SIG-M5 treated with dmso at 0.1 percent for 504 hours (cell line): ENCODE measurements around the gene DOP1A.
A peak's percentile ranks its signal among the peaks of the same experiment; 100 is the strongest.
"Not testable (repeated sequence)": the region's sequence is repeated elsewhere in the genome, so short reads cannot be mapped to it uniquely, and the experiment has no call there.

Experiments used
- DNase-seq: peaks from one replicate; lab custom pipeline; 2025; ENCODE audit not compliant: unreplicated experiment; lab: John Stamatoyannopoulos, UW

Gene DOP1A

DNA sequence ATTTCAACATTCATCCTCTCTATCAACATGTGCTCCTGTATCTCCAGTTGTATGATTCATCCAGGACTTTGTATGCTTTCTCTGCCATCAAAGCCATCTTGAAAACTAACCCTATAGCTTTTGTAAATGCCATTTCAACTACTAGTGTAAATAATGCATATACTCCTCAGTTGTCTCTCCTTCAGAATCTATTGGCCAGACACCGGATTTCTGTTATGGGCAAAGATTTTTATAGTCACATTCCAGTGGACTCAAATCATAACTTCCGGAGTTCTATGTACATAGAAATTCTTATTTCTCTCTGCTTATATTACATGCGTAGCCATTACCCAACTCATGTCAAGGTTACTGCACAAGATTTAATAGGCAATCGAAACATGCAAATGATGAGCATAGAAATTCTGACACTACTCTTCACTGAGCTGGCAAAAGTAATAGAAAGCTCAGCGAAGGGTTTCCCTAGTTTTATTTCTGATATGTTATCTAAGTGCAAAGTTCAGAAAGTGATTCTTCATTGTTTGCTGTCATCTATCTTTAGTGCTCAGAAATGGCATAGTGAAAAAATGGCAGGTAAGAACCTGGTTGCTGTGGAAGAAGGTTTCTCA lies 70.7 kb downstream of the DOP1A start:
- no peak for DNase-seq

DNA sequence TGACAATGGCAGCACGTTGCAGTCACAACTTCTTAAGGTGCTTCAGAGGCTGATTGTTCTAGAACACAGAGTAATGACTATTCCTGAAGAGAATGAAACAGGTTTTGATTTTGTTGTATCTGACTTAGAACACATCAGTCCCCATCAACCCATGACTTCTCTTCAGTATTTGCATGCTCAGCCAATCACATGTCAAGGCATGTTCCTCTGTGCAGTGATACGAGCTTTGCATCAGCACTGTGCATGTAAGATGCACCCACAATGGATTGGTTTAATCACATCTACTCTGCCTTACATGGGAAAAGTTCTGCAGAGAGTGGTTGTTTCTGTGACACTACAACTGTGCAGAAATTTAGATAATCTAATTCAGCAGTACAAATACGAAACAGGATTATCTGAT lies 71.3 kb downstream of the DOP1A start:
- no peak for DNase-seq

DNA sequence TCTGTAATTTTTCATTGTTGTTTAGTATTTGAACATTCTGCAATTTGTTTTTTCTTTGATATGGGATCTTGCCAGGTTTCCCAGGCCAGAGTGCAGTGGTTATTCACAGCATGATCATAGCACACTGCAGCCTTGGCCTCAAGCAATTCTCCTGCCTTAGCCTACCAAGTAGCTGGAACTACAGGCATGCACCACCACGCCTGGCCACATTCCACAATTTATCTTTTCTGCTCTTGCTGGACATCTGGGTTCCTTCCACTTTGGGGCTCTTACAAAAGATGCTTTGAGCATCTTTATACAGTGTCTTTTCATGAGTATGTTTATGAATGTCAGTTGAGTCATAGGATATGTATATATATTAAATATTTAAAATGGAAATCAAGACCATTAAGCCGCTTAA lies 83.6 kb downstream of the DOP1A start:
- DNase-seq = no peak

DNA sequence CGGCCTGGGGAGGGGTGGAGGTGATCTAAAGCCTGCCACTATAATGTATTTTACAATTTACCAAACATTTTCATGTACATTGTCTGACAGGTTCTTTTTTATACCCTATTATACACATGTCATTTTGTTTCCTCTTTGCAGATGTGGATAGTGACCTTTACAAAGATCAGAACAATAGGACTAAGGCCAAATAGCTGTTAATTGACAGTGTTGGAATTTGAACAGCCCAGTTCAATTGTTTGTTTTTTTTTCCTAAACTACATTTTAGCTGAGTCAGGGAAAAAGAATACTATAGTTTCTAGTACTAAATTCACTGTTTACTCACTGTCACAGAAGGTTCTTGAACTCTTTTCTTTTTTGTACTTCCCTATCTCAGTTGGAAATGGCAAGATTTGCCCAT lies 85.4 kb downstream of the DOP1A start:
- DNase-seq = no peak

DNA sequence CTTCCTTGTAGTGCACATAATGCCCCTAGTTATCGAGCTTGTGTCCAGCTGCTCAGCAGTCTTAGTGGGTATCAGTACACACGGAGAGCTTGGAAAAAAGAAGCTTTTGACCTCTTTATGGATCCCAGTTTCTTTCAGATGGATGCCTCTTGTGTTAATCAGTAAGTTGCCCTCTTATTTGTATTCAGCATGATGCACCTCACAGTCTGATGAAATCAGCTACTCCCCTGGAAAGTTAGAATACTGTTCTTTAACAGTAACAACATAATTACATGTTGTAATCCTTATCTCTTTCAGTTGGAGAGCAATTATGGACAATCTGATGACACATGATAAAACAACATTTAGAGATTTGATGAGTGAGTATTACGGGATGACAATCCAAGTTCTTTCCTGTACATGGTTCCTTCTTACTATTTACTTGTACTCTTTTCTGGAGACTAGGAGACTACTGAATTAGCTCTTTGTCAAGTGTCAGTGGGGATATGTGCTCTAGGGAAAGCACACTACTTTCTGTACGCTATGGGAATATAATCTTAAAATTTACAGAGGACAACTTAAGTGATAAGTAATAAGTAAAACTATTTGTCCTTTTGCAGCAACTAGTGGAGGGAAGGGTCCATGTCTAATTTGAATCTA lies 86.5 kb downstream of the DOP1A start:
- DNase-seq = no peak

DNA sequence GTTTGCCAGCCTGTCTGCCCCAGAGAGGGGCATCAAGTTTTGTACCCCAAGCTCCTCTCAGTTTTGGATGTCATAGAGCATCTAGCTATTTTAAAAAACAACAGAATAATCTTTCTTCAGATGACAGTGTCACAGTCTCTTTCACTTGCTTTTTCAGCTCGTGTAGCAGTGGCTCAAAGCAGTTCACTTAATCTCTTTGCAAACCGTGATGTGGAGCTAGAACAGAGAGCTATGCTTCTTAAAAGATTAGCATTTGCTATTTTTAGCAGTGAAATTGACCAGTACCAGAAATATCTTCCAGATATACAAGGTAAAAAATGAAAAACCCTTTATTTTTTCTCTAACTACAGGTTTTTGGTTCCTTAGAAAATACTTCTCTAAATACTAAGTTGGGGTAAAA lies 88.3 kb downstream of the DOP1A start:
- no peak for DNase-seq

DNA sequence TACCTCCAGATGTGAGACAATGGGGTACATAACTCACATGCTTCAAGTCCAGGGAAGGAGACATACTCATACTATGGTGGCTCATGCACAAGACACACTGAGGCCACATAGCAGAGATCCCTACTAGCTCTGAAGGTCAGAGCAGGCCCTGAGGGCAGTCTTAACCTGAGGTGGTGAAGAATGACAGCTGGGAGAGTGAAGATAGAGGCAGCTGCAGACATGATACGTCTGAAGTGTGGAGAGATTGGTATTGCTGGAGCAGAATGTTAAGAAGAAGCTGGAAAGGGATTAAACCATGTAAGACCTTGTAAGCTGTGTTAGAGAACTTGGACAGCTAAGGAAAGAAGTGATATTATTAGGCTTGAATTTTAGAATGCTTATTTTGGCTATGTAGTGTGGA lies 92.7 kb downstream of the DOP1A start:
- no peak for DNase-seq

DNA sequence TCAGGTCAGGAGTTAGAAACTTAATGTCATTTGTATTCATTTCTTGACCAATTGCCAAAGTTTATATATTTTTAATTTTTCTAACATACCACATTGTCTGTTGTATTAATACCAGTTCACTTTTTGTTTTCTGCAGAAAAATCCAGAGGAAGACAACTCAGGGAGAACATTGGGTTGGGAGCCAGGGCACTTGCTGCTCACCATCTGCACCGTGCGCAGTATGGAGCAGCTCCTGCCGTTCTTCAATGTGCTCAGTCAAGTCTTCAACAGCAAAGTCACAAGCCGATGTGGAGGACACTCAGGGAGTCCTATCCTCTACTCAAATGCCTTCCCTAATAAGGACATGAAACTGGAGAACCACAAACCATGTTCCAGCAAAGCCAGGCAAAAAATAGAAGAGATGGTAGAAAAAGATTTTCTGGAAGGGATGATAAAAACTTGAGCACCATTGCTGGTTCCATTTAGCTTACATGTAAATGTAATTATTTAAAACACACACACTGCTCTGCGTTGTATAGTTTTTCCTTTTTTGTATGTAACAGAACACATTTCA lies 100.3 kb downstream of the DOP1A start:
- DNase-seq = no peak

DNA sequence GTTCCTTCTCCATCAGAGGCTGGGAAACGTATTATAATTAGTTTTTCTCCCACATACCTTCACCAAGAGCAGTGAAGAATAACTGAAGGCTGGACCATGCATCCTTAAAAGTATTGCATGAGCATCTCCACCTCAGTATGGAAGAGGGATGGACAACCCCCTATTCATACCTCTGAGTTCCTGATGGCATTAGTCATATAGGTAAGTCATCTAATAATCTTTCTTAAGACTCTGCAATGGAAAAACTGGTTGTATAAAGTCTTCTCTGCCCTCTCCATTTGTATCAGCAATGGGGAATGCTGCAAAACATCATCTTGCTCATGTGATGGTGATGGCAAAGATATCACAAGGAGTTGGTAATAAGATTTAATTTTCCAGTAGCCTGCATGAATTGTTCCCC lies 101.1 kb downstream of the DOP1A start:
- DNase-seq = no peak

DNA sequence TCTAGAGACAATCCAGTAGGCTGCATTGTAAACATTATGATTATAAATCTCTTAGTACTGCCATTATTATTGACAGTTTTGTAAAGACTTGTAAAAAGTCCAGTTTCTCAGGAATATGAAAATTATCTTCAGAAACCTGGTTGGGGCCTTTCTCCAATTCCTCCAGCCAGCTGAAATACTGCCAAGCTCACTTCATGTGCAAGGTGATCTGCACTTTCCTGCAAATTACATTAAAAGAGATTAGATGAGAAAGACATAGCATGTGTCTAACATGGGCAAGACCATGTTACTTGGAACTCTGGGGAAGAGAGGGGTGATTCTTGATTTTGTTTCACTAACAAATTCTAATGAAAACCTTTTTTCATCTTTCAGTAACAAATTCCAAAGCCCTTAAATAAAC lies 101.6 kb downstream of the DOP1A start:
- DNase-seq = no peak

DNA sequence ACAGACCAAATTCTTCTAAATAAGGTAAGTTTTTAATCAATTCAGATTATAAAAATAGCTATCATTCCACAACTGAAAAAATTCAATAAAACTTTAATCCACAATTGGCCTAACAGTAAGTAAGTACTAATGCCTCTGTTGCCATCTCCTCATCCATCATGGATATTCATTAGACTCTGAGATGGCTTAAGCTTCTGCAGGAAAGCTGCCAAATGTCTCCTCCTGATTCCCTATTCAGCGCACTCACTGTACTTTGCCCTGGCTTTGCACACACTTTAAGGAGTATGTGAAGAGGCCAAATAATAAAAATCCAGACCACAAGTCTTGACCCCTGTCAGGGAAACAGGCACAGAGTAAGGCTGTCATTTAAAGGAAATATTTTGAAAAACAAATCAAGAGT lies 102.0 kb downstream of the DOP1A start:
- no peak for DNase-seq

DNA sequence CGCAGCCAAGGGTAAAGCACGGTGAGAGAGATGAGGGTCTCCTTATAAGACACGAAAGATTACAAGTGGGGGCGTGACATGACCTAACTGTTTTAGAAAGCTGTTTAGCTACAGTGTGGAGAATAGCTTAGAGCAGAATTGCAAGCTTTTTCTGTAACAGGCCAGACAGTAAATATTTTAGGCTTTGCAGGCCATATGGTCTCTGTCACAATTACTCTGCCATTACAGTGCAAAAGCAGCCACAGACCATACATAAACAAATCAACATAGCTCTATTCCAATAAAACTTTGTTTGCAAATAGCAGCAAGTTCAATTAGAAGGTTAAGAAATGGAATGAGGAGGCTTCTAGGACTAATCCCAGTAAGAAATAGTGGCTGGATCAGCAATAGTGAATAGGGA lies 108.8 kb downstream of the DOP1A start:
- DNase-seq = no peak

DNA sequence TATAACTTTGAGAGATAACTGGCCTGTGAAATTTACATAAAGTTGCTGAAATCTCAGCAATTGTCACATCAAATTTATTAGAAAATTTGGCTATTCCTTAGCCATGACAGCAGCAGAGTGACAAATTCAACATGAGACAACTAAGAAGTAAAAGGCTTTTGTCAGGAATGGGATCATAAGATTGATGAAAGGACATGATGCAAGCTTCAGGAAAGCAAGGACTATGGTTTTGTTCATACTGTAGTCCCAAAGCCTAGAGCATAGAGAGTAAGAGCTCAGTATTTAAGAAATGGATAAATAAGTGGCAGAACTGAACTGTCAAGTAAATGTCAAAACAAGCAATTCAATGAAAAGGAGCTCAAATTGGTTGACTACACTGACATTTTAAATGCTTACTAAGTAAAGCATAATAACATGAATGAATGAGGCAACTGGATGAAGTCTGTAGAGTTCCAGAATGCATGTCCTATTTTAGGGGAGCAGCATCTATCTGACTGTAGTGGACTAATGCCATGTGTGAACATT lies 113.0 kb downstream of the DOP1A start:
- no peak for DNase-seq

DNA sequence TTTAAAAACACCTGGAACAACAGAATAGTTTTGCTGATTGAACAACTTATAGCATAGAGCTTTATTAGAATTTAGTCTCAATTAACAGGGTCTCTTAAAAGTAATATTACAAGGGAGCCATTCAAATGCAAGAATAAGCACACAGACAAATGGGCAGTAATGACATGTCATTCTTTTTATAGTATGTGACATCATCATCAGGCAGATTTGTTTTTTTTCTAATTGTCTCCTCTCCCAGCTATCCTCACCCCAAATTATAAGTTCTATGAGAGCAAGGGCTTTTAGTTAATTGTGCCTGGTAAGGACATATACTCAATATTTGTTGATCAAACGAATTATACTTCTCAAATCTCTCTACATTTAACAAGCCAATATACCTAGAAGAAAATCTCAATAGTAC lies 114.6 kb downstream of the DOP1A start:
- DNase-seq = no peak

DNA sequence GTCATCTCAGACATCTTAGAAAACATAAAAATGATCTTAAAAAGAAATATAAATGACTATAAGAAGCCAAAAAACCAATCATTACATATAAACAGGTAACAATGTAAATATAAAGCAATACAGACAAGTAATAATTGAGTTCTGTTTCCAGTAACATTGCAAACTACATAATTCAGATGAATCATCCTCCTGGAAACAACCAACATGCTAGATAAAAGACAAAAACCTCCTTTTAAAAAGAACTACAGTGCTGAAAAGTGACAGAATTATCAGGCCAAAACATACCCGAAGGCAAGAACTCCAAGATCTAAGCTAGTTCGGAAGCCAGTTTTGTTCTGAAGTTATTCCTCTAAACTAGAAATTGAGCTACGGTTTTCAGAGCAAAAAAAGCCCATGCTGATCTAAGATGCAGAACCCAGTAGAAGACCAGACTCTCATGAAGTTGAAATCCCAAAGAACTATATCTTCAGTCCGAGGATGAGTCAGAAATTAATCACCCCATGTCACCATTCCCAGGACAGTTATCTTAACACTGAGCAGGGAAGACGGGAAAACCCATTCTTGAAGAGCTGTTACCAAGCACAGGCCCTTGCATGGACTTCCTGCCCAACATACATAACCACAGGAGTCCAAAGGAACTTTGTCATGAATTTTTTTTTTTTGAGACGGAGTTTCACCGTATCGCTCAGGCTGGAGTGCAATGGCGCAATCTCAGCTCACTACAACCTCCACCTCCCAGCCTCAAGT lies 115.8 kb downstream of the DOP1A start:
- no peak for DNase-seq

DNA sequence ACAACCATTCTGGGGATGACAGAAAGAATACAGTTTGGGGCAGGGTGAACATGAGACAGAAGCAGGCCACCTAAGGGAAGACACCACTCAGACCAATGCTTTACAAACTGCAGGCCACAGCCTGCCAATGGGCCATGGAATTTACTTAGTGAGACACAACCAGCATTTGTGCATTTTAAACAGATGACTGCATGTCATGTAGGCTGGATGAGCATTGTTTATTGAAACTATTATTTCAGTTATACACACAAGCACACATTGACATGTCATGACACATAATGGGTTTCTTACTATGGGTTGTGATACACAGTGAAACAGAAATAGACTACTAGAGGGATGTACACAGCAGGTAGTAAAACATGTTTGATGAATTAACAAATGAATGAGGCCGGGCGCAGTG lies 117.6 kb downstream of the DOP1A start:
- DNase-seq = no peak

DNA sequence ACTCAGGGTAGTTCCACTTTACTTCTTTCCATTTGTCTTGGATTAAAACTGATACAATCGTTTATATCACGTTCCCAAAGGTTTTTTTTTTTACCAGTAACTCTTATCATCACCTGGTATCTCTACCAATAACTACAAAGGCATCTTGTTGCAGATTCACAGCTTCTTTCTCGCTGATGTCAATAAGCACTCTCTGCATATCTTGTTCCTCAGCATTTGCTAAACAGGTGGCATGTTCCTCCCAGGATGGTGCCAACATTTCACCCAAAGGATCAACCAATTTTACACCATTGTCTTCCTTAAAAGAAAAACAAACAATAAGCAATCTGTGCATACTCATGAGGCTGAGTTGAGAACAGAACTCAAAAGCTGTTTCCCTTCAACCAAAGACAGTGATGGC lies 121.0 kb downstream of the DOP1A start:
- DNase-seq = no peak

DNA sequence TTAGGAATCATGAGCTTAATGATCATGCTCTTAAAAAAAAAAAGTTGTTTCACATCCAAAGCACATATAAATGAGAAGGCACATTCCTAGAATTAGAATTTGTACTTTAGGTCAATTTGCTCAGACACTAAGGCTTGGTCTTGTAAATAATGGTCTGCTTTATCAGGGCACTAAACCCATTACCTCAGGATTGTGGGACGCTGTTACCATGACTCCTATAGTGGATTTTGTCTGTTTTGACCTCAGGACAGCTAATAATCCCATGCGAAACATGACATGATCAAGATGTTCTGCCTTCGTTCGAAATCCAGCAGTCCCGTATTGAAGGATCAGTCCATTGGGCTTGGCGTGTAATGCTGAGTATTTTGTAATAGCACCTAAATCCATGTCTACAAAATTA lies 123.2 kb downstream of the DOP1A start:
- DNase-seq = no peak

DNA sequence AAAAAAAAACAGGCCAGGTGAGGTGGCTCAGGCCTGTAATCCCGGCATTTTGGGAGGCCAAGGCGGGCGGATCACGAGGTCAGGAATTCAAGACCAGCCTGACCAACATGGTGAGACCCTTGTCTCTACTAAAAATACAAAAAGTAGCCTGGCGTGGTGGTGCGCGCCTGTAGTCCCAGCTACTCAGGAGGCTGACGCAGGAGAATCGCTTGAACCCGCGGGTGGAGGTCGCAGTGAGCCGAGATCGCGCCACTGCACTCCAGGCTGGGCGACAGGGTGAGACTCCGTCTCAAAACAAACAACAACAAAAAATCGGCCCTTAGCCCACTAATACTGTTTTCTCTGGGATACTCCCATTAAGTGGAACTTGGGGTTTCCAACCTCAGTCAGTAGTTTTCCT lies 124.5 kb downstream of the DOP1A start:
- not testable (repeated sequence) for DNase-seq

DNA sequence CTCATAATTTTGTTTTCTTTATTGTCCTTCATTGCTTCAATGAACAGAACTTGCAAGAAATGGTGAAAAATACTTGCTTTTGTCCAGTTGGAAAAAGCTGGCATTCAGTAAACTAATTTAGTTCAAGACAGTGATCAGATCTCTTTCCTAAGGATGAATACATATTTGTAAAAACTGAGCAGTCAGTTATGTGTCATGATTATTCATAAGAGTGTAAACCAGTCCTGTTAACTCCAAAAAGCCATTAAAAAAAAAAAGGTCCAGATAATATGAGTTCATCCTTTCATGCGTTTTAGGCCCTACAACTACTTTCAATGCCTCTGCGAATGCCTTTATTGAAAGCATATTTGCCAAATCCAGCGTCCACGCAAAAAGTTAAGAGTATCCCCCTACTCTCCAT lies 125.0 kb downstream of the DOP1A start:
- DNase-seq = no peak

DNA sequence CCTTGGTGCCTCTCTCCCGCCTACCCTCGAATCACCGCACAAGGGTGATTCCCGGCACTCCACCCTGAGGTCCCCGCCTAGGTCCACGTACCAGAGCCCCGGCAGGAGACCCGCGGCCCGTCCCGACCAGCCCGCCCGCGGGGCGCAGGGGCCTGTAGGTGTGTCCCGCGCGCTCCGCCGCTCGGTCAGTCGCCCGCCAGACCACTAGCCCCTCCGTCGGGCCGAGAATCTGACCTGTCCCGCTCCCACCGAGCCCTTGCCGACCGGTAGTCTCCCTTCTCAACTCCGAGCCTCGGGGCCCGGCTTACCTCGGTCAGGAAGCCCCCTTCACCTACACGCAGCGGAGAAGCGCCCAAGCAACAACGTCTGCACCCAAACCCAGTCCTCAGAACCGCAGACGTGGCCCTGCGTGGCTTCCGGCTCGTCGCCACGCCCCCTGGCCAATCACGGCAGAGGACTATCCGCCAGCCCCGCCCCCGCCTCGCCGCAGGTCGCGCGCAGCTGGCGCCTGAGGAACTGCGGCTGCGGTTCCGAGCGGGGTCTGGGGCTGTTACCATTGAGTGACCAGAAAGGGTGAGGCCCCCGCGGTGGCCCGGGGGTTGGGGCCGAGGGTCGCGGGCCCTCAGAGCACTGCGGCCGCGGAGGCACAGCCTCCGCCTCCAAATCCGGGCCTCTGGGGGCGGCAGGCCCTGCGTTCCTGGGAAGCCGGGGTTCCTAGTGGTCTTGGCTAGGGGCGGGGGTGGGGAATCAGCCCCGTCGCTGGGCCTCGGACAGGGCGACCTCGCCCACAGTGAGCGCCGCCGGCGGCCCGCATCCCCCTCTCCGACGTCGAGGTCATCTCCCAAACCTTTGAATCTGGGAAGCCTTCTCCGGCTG lies 125.6 kb downstream of the DOP1A start, which contains the start of the genes PGM3 and RWDD2A:
PGM3 (minus strand) TSS at position 395 of the 876 bp plus-strand sequence. CDS start 2,253 bp downstream, outside the sequence.
RWDD2A (plus strand) TSS at position 487 of the 876 bp plus-strand sequence. CDS start 1,095 bp downstream, outside the sequence.
- DNase-seq = peak; percentile 76
